Fibroblast of lung (primary cell): ENCODE results near the gene SPATA12. TPM values are rescaled to one million over a fixed set of nuclear protein-coding genes. Genes with fewer than 3 reads are reported as not detected.

Experiments
- DNase-seq, 2 donors: peaks; one replicate each; pipeline versions ENCODE4 v3.0.0 to v3.0.0-alpha.2; 2010; ENCODE audit warnings: low read depth in 2 of 2
- H2AFZ ChIP-seq: 2 replicates; pipeline ENCODE4 v1.5.1; 2012; ENCODE audit warnings: low read length, control low read depth, inconsistent platforms
- H3K27ac ChIP-seq: 2 replicates; pipeline ENCODE4 v1.5.1; 2011; ENCODE audit warnings: low read length, control low read depth; ENCODE audit not compliant: insufficient read depth
- H3K27me3 ChIP-seq: 2 replicates; pipeline ENCODE4 v1.5.1; 2011; ENCODE audit warnings: mild to moderate bottlenecking, low read length; ENCODE audit not compliant: control insufficient read depth, insufficient read depth
- H3K36me3 ChIP-seq: 2 replicates; pipeline ENCODE4 v1.5.1; 2011; ENCODE audit warnings: low read length; ENCODE audit not compliant: control insufficient read depth, insufficient read depth
- H3K4me1 ChIP-seq: 2 replicates; pipeline ENCODE4 v1.5.1; 2011; ENCODE audit warnings: low read length; ENCODE audit not compliant: control insufficient read depth, insufficient read depth; ENCODE audit errors: extremely low read depth
- H3K4me2 ChIP-seq: 2 replicates; pipeline ENCODE4 v1.5.1; 2011; ENCODE audit warnings: low read length, control low read depth; ENCODE audit not compliant: insufficient read depth; ENCODE audit errors: extremely low read depth
- H3K4me3 ChIP-seq, 4 experiments: fragments of 200-600 bp in 1 of 4; sonication (generic) in 1 of 4; replicated peaks in 1 of 4; 2 replicates each; pipeline ENCODE4 v1.5.1; 2011 to 2016; ENCODE audit warnings: low read length in 4 of 4, low read depth in 3 of 4, mild to moderate bottlenecking in 3 of 4, control low read depth in 2 of 4, inconsistent platforms in 1 of 4, mixed read lengths in 1 of 4; ENCODE audit not compliant: insufficient read depth in 1 of 4; ENCODE audit errors: control extremely low read depth in 1 of 4
- H3K79me2 ChIP-seq: 2 replicates; pipeline ENCODE4 v1.5.1; 2012; ENCODE audit warnings: mild to moderate bottlenecking, low read length, inconsistent platforms; ENCODE audit not compliant: control insufficient read depth, insufficient read depth
- H3K9ac ChIP-seq: 2 replicates; pipeline ENCODE4 v1.5.1; 2011; ENCODE audit warnings: mild to moderate bottlenecking, low read length, control low read depth; ENCODE audit not compliant: insufficient read depth
- H3K9me3 ChIP-seq: 2 replicates; pipeline ENCODE4 v1.5.1; 2012; ENCODE audit warnings: low read depth, low read length; ENCODE audit not compliant: control insufficient read depth, insufficient read depth
- H4K20me1 ChIP-seq: 2 replicates; pipeline ENCODE4 v1.5.1; 2011; ENCODE audit warnings: low read length; ENCODE audit not compliant: control insufficient read depth, insufficient read depth; ENCODE audit errors: extremely low read depth
- CTCF ChIP-seq, 2 donors: IDR thresholded peaks in 1 of 2; conservative IDR thresholded peaks in 1 of 2; 1 replicate in 1 of 2; 2 replicates in 1 of 2; pipeline ENCODE4 v1.5.1; 2011 to 2012; ENCODE audit warnings: low read length in 2 of 2, control low read depth in 1 of 2, inconsistent platforms in 1 of 2, low read depth in 1 of 2, mild to moderate bottlenecking in 1 of 2
- EZH2 ChIP-seq: IDR thresholded peaks from 2 replicates; pipeline ENCODE4 v1.5.1; 2012; ENCODE audit warnings: low read length, control low read depth, mild to moderate bottlenecking; ENCODE audit errors: missing control alignments
- polyA plus RNA-seq, 2 donors: library from polyadenylated mRNA; depleted of rRNA in 1 of 2; stranded (reverse) in 1 of 2; unstranded in 1 of 2; fragments of >200 nt; gene quantifications; 2 replicates each; pipeline ENCODE4 v1.2.1, GENCODE V29; 2011 to 2012; ENCODE audit warnings: missing spikeins in 1 of 2
- total RNA-seq: library from RNA; depleted of rRNA; stranded (reverse); fragments of >200 nt; gene quantifications from 2 replicates; pipeline ENCODE4 v1.2.1, GENCODE V29; 2014

Gene SPATA12
- total and polyA plus RNA-seq, 2 donors (not counting 1 experiment from before 2014, with no cell fraction given), result not detected

GRCh38 chr3:57018246-57018645 lies 42.2 kb upstream of the SPATA12 start:
- H3K4me1 ChIP-seq, result peaks cover 3% of the 10 kb centered on the region
- TF ChIP-seq CTCF (conservative IDR thresholded peaks at IDR 0.05 in 1 of 2, IDR thresholded peaks at IDR 0.05 in 1 of 2; ENCODE audit: low read depth in 1 of 2, low read length in 2 of 2) (no peak), EZH2 (no peak)
- H3K4me2 ChIP-seq, result no peak overlapping the region
- peaks cover 2% of the 10 kb centered on the region for H3K27me3 ChIP-seq
- no peaks in the 10 kb centered on the region for H3K79me2 ChIP-seq
- no peaks in the 10 kb centered on the region for H3K36me3 ChIP-seq
- no peaks in the 10 kb centered on the region for H3K9me3 ChIP-seq
- no peak for DNase-seq
- H4K20me1 ChIP-seq, result no peaks in the 10 kb centered on the region
- H3K4me3 ChIP-seq, result no peak overlapping the region
- H2AFZ ChIP-seq, result no peak overlapping the region
- no peak overlapping the region for H3K27ac ChIP-seq
- H3K9ac ChIP-seq, result no peak overlapping the region

- Histone ChIP-seq H2AFZ (no peak overlapping the region), H3K9me3 (no peaks in the 10 kb centered on the region), H3K4me2 (no peak overlapping the region), H3K36me3 (no peaks in the 10 kb centered on the region), H3K27me3 (peaks cover 2% of the 10 kb centered on the region), H3K4me1 (peaks cover 3% of the 10 kb centered on the region), H4K20me1 (no peaks in the 10 kb centered on the region), H3K27ac (no peak overlapping the region), H3K9ac (no peak overlapping the region), H3K4me3 (no peak overlapping the region), H3K79me2 (no peaks in the 10 kb centered on the region)
- TF ChIP-seq CTCF (conservative IDR thresholded peaks at IDR 0.05 in 1 of 2, IDR thresholded peaks at IDR 0.05 in 1 of 2; ENCODE audit: low read depth in 1 of 2, low read length in 2 of 2) (no peak), EZH2 (no peak)
- DNase-seq, result no peak
These were observed 41.4 kb upstream of the SPATA12 start for GRCh38 chr3:57019057-57019456.

- no peak overlapping the region for H3K27ac ChIP-seq
- no peaks in the 10 kb centered on the region for H3K79me2 ChIP-seq
- H3K9ac ChIP-seq, result no peak overlapping the region
- no peak overlapping the region for H2AFZ ChIP-seq
- H3K4me1 ChIP-seq, result no peaks in the 10 kb centered on the region
- DNase-seq, result no peak
- H3K4me3 ChIP-seq, result no peak overlapping the region
- H3K27me3 ChIP-seq, result peaks cover 2% of the 10 kb centered on the region
- TF ChIP-seq EZH2, result no peak
- TF ChIP-seq CTCF (conservative IDR thresholded peaks at IDR 0.05 in 1 of 2, IDR thresholded peaks at IDR 0.05 in 1 of 2; ENCODE audit: low read depth in 1 of 2, low read length in 2 of 2), result no peak
- no peaks in the 10 kb centered on the region for H4K20me1 ChIP-seq
- H3K36me3 ChIP-seq, result no peaks in the 10 kb centered on the region
- H3K9me3 ChIP-seq, result no peaks in the 10 kb centered on the region
- no peak overlapping the region for H3K4me2 ChIP-seq
These were observed 35.2 kb upstream of the SPATA12 start for GRCh38 chr3:57025237-57025636.
